GM12878 (cell line): ENCODE data around the gene FAM118B.

Experiments used
- BMI1 ChIP-seq: fragments of 450-650 bp; IDR thresholded peaks from 2 replicates; pipeline ENCODE4 v1.6.1; 2016; ENCODE audit warnings: mild to moderate bottlenecking, moderate library complexity, borderline replicate concordance
- CTCF ChIP-seq, 3 experiments: IDR thresholded peaks in 2 of 3; conservative IDR thresholded peaks in 1 of 3; 2 replicates each; pipeline ENCODE4 v1.5.1; 2011; ENCODE audit warnings: low read depth in 3 of 3, low read length in 3 of 3, mild to moderate bottlenecking in 3 of 3, control low read depth in 2 of 3, moderate library complexity in 2 of 3, inconsistent platforms in 1 of 3, mixed read lengths in 1 of 3; ENCODE audit not compliant: control insufficient read depth in 2 of 3, insufficient read depth in 1 of 3; ENCODE audit errors: extremely low read depth in 1 of 3
- EZH2 ChIP-seq: IDR thresholded peaks from 2 replicates; pipeline ENCODE4 v1.6.1; 2012; ENCODE audit warnings: low read depth, mild to moderate bottlenecking, control low read depth, inconsistent platforms, low read length, borderline replicate concordance; ENCODE audit not compliant: control insufficient read depth
- GABPA ChIP-seq: IDR thresholded peaks from 2 replicates; pipeline ENCODE4 v1.6.1; 2014; ENCODE audit warnings: antibody characterized with exemption, low read depth, mild to moderate bottlenecking, inconsistent platforms
- KDM1A ChIP-seq: fragments of 200-600 bp; sonication (generic); IDR thresholded peaks from 2 replicates; pipeline ENCODE4 v1.6.1; 2016; ENCODE audit warnings: borderline replicate concordance
- NKRF ChIP-seq: fragments of 450-650 bp; conservative IDR thresholded peaks from 2 replicates; pipeline ENCODE4 v1.6.1; 2017; ENCODE audit warnings: mild to moderate bottlenecking, moderate library complexity
- NR2C1 ChIP-seq: fragments of 450-650 bp; IDR thresholded peaks from 2 replicates; pipeline ENCODE4 v1.6.1; 2017; ENCODE audit warnings: antibody characterized with exemption, mild to moderate bottlenecking, moderate library complexity

- TF ChIP-seq NR2C1 (no peak), GABPA (no peak), BMI1 (no peak), EZH2 (no peak), CTCF (IDR thresholded peaks at IDR 0.05 in 2 of 3, conservative IDR thresholded peaks at IDR 0.05 in 1 of 3; ENCODE audit: control insufficient read depth in 2 of 3, extremely low read depth in 1 of 3, insufficient read depth in 1 of 3, low read depth in 3 of 3, low read length in 3 of 3) (no peak), KDM1A (no peak), NKRF (no peak)
Observed at GRCh38 chr11:126268361-126268707, 56.8 kb downstream of the FAM118B start.
